Measurements from ENCODE around the gene ING3.

GRCh38 chr7:121024611-121025010 lies 74.0 kb downstream of the ING3 start:
- TF ChIP-seq, protein P1, sequence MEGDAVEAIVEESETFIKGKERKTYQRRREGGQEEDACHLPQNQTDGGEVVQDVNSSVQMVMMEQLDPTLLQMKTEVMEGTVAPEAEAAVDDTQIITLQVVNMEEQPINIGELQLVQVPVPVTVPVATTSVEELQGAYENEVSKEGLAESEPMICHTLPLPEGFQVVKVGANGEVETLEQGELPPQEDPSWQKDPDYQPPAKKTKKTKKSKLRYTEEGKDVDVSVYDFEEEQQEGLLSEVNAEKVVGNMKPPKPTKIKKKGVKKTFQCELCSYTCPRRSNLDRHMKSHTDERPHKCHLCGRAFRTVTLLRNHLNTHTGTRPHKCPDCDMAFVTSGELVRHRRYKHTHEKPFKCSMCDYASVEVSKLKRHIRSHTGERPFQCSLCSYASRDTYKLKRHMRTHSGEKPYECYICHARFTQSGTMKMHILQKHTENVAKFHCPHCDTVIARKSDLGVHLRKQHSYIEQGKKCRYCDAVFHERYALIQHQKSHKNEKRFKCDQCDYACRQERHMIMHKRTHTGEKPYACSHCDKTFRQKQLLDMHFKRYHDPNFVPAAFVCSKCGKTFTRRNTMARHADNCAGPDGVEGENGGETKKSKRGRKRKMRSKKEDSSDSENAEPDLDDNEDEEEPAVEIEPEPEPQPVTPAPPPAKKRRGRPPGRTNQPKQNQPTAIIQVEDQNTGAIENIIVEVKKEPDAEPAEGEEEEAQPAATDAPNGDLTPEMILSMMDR (conservative IDR thresholded peaks at IDR 0.05; ENCODE audit: low read length), result no peak
- TF ChIP-seq EZH2phosphoT487 (IDR thresholded peaks at IDR 0.05; ENCODE audit: borderline replicate concordance), result no peak

All from Loucy (cell line).